ENCODE data around the gene HM13. TPM values are rescaled to one million over a fixed set of nuclear protein-coding genes. Genes with fewer than 3 reads are reported as not detected.

HM13 gene
- total and polyA plus RNA-seq, 9 of the 15 experiments (the other 6 are each of a cell fraction or from before 2014, with no cell fraction given), result 7.7 to 136 (median 74.5) TPM

DNA sequence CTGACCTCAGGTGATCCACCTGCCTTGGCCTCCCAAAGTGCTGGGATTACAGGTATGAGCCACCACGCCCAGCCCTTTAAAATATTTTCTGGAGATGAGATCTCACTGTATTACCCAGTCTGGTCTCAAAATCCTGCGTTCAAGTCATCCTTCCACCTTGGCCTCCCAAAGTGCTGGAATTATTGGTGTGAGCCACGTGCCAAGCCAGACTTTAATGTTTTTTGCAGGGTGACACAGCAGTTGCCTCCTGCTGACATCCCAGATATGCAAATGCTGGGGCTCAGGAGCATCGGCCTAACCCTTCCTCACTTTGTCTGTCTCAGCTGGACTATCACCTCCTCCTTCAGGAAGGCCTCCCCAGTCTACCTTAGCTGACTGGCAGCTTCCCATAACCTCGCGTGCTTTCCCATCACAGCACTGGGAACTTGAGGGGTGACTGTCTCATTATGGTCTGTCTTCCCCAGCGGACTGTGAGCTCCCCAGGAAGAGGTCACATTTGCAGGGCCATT, 76.5 kb downstream of the HM13 start (continued):
- TF ChIP-seq CREB3 (tag; conservative IDR thresholded peaks at IDR 0.05; ENCODE audit: low read depth) (no peak), POLR2B (IDR thresholded peaks at IDR 0.05; ENCODE audit: low read depth, partially characterized antibody) (no peak), LEF1 (IDR thresholded peaks at IDR 0.05) (no peak), MNT (conservative IDR thresholded peaks at IDR 0.05) (peak; percentile 77 to 87), TGIF2 (CRISPR knock-in tag; IDR thresholded peaks at IDR 0.05) (no peak), ZNF444 (CRISPR knock-in tag; IDR thresholded peaks at IDR 0.05) (no peak), MXI1 (IDR thresholded peaks at IDR 0.05; ENCODE audit: low read depth, low read length) (0 out of 2 replicates have a peak, but pooled peaks have one; percentile 44), NR0B1 (IDR thresholded peaks at IDR 0.05; ENCODE audit: partially characterized antibody) (no peak), CTBP1 (IDR thresholded peaks at IDR 0.05; ENCODE audit: borderline replicate concordance) (peak; percentile 33; the same call in 1 of the 2 replicates), ZNF561 (CRISPR knock-in tag; conservative IDR thresholded peaks at IDR 0.05) (no peak), SMARCE1 (IDR thresholded peaks at IDR 0.05) (0 out of 2 replicates have a peak, but pooled peaks have one; percentile 30), RBM14 (IDR thresholded peaks at IDR 0.05; ENCODE audit: borderline replicate concordance, insufficient read depth, low read depth, low read length) (no peak), SRSF1 (IDR thresholded peaks at IDR 0.05; ENCODE audit: low read depth, low read length) (no peak), TAF7 (tag; IDR thresholded peaks at IDR 0.05) (no peak), TBP (optimal IDR thresholded peaks at IDR 0.05; ENCODE audit: low read depth, low read length) (no peak), KDM1A (IDR thresholded peaks at IDR 0.05) (0 out of 4 replicates have a peak, but pooled peaks have one; percentile 49 to 56), DPF2 (IDR thresholded peaks at IDR 0.05) (peak; percentile 55), JUND (IDR thresholded peaks at IDR 0.05; ENCODE audit: borderline replicate concordance, low read depth, low read length) (peak; percentile 17; the same call in 1 of the 2 replicates), JUND (tag; IDR thresholded peaks at IDR 0.05; ENCODE audit: borderline replicate concordance, low read depth, low read length) (peak; percentile 39; the same call in 1 of the 3 replicates), BHLHE40 (IDR thresholded peaks at IDR 0.05; ENCODE audit: low read length) (peak; percentile 91), ZFP30 (CRISPR knock-in tag; IDR thresholded peaks at IDR 0.05; ENCODE audit: borderline replicate concordance) (no peak), FOXM1 (IDR thresholded peaks at IDR 0.05; ENCODE audit: low read depth) (no peak), FOXM1 (CRISPR knock-in tag; IDR thresholded peaks at IDR 0.05; ENCODE audit: low read depth) (no peak)
- TF ChIP-seq, protein P1, sequence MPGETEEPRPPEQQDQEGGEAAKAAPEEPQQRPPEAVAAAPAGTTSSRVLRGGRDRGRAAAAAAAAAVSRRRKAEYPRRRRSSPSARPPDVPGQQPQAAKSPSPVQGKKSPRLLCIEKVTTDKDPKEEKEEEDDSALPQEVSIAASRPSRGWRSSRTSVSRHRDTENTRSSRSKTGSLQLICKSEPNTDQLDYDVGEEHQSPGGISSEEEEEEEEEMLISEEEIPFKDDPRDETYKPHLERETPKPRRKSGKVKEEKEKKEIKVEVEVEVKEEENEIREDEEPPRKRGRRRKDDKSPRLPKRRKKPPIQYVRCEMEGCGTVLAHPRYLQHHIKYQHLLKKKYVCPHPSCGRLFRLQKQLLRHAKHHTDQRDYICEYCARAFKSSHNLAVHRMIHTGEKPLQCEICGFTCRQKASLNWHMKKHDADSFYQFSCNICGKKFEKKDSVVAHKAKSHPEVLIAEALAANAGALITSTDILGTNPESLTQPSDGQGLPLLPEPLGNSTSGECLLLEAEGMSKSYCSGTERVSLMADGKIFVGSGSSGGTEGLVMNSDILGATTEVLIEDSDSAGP (CRISPR knock-in tag; IDR thresholded peaks at IDR 0.05), result no peak
